GM12892 (cell line): ENCODE results near the gene GP9.
"Not testable (repeated sequence)": the region's sequence is repeated elsewhere in the genome, so short reads cannot be mapped to it uniquely, and the experiment has no call there.

Source experiments
- DNase-seq: peaks from one replicate; pipeline ENCODE4 v3.0.0; 2011; ENCODE audit not compliant: insufficient read length
- FAIRE-seq: peaks from 2 replicates; lab custom pipeline; 2011; peaks lifted over from hg19 to GRCh38; lab: Jason Lieb, UNC
- POLR2A ChIP-seq: IDR thresholded peaks from 2 replicates; pipeline ENCODE4 v1.6.1; 2011; ENCODE audit warnings: low read depth, low read length, control low read depth
- POLR2AphosphoS5 ChIP-seq: IDR thresholded peaks from 2 replicates; pipeline ENCODE4 v1.6.1; 2011; ENCODE audit warnings: low read depth, low read length, control low read depth
- TAF1 ChIP-seq: IDR thresholded peaks from 2 replicates; pipeline ENCODE4 v1.6.1; 2011; ENCODE audit warnings: low read depth, mild to moderate bottlenecking, control low read depth, low read length, borderline replicate concordance

Gene GP9

GRCh38 chr3:129101370-129102138, 41.0 kb downstream of the GP9 start:
- FAIRE-seq = no peak
- DNase-seq = no peak
- TF ChIP-seq POLR2A = no peak
- TF ChIP-seq TAF1 = no peak
- no peak for TF ChIP-seq POLR2AphosphoS5

GRCh38 chr3:129103296-129103695, 42.7 kb downstream of the GP9 start:
- DNase-seq = no peak

GRCh38 chr3:129104051-129104450, 43.5 kb downstream of the GP9 start:
- no peak for DNase-seq
- TF ChIP-seq POLR2A (no peak), POLR2AphosphoS5 (no peak), TAF1 (no peak)
- no peak for FAIRE-seq

More at GRCh38 chr3:129103296-129103695, 42.7 kb downstream of the GP9 start:
- no peak for TF ChIP-seq TAF1
- TF ChIP-seq POLR2A = no peak
- no peak for TF ChIP-seq POLR2AphosphoS5
- FAIRE-seq = no peak

- no peak for DNase-seq
- TF ChIP-seq POLR2AphosphoS5 (no peak), POLR2A (no peak), TAF1 (no peak)
- FAIRE-seq = no peak
Observed at GRCh38 chr3:129104498-129105079, 44.0 kb downstream of the GP9 start.

- no peak for TF ChIP-seq TAF1
- TF ChIP-seq POLR2AphosphoS5 = no peak
- no peak for TF ChIP-seq POLR2A
- no peak for DNase-seq
- no peak for FAIRE-seq
Observed at GRCh38 chr3:129105862-129106261, 45.3 kb downstream of the GP9 start.

- TF ChIP-seq POLR2AphosphoS5 = no peak
- no peak for TF ChIP-seq POLR2A
- no peak for TF ChIP-seq TAF1
- DNase-seq (no peak), FAIRE-seq (no peak)
Observed at GRCh38 chr3:129106320-129106719, 45.7 kb downstream of the GP9 start.

GRCh38 chr3:129106866-129107565, 46.4 kb downstream of the GP9 start:
- DNase-seq = no peak
- TF ChIP-seq POLR2AphosphoS5 (no peak), POLR2A (no peak), TAF1 (no peak)
- no peak for FAIRE-seq

- FAIRE-seq (no peak), DNase-seq (no peak)
- no peak for TF ChIP-seq POLR2AphosphoS5
- TF ChIP-seq POLR2A = no peak
- no peak for TF ChIP-seq TAF1
Observed at GRCh38 chr3:129107793-129108192, 47.2 kb downstream of the GP9 start.

GRCh38 chr3:129111076-129111780, 50.6 kb downstream of the GP9 start:
- not testable (repeated sequence) for FAIRE-seq, DNase-seq
